Activated CD8-positive, alpha-beta memory T cell treated with anti-CD3 and anti-CD28 coated beads for 36 hours (primary cell): Measurements from ENCODE around the gene CACNB1. TPM values are rescaled to one million over a fixed set of nuclear protein-coding genes. Genes with fewer than 3 reads are reported as not detected.
"Not testable (repeated sequence)": the region's sequence is repeated elsewhere in the genome, so short reads cannot be mapped to it uniquely, and the experiment has no call there.

Experiments
- CTCF ChIA-PET: fragments of 350-600 bp; sonication (Branson Sonifier 250); formaldehyde crosslinking; loops from one replicate; lab custom pipeline; 2021; ENCODE audit warnings: antibody characterized with exemption; lab: Charles Lee
- POLR2A ChIA-PET: fragments of 350-600 bp; sonication (Branson Sonifier 250); formaldehyde crosslinking; loops from one replicate; lab custom pipeline; 2021; ENCODE audit warnings: antibody characterized with exemption; lab: Charles Lee
- total RNA-seq, 2 experiments: library from RNA; stranded (reverse); gene quantifications; one replicate each; pipeline ENCODE4 v1.2.3, GENCODE V29; 2021

Gene CACNB1
- total RNA-seq, 2 experiments from 2014 or later: 16.9 to 17.4 TPM

DNA sequence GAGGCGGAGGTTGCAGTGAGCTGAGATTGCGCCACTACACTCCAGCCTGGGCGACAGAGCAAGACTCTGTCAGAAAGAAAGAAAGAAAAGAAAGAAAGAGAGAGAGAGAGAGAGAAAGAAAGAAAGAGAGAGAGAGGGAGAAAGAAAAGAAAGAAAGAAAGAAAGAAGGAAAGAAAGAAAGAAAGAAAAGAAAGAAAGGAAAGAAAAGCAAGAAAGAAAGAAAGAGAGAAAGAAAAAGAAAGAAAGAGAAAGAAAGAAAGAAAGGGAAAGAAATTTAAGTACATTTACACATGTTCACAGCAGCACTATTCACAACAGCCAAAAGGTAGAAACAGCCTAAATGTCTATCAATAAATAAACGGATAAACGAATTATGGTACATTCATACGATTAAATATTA, 67.9 kb downstream of the CACNB1 start:
- CTCF ChIA-PET, POLR2A ChIA-PET: not testable (repeated sequence)

DNA sequence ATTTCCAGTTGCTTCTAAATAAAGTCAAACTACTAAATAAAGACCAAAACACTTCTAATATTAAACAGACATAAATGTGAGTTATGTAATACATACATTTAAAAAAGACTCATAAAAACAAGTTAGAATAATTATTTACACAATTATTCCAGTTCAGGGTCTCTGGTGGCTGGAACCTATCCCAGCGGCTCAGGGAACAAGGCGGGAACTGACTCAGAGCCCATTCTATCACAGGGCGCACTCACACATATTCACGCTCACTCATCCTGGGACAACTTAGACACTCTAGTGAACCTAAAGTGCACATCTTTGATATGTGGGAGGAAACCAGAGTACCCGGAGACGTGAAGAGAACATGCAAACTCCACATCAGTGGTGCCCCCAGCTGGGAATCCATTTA, 71.0 kb downstream of the CACNB1 start:
- CTCF ChIA-PET: no interaction called here

DNA sequence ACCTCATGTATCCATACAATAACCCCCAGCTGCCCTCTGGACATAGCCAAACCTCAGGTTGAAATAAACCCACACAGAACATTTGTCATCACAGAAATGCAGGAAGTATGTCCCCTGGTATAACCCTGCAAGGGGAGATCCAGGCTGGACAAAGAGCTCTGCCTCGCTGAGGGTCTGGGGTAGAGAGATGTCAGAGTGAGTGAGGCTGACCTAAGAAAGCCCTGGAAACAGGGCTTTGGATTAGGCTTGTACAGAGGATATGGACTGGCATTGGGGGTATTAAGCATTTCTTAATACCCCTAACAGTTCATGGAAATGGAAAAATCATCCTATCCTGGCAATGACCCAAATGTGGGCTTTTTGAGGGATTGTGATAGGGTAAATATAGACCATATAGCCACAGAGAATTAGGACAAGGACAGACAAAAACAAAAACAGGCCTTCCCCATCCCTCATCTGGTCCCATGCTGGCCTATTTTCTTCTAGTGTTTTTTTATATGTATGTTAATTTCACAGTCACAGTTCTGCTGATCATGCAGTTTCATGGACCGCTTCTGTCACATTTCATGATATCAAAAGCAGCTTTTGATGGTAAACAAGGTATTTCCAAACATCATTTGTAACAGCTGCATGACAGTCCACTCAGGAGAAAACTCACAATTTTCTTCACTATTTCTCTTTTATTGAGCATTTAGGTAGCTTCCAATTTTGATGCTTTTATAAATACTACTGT, 72.2 kb downstream of the CACNB1 start:
- CTCF ChIA-PET: interaction anchor here (1.2 kb wide), 1 partner anchor 40 kb away, joined by 3 read pairs; no protein-coding TSS in a partner anchor
- POLR2A ChIA-PET: no interaction called here

More for the DNA sequence above, 71.0 kb downstream of the CACNB1 start:
- POLR2A ChIA-PET: no interaction called here

DNA sequence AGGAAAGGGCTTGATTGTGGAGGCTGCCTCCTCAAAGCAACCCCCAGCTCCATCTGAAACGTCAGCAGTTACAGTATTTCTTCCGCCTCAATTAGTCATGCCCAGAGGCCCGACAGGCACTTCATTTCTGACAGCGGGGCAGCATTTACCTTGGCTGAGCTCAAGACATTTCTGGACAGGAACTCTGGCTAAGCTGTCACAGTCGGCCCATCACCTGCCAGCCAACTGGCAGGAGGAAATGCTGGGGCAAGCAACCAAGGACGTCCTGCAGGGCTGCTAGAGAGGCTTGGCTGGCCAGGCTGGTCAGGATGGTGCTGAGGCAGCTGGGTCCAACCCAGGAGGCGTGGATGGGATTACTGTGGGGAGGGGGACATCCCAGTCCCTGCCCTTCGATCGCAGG, 73.8 kb downstream of the CACNB1 start:
- ChIA-PET CTCF (interaction anchor here (0.6 to 1.3 kb wide), 3 partner anchors 43 to 140 kb away, joined by 3 read pairs; no protein-coding TSS in a partner anchor), POLR2A (no interaction called here)

Other genes starting within 250 kb of the CACNB1 start
- not detected for gene FBXO47, start 230.3 kb downstream of the CACNB1 start, total RNA-seq
- 1 to 10 TPM in 1 of 2 experiments, under 1 TPM in 1; 0.71 to 1.1 TPM for gene PLXDC1, start 46.0 kb downstream of the CACNB1 start, total RNA-seq
- not detected for gene ARL5C, start 31.5 kb downstream of the CACNB1 start, total RNA-seq
- gene RPL19, start 2.6 kb upstream of the CACNB1 start, total RNA-seq: 1,000 to 10,000 TPM; 2,967 to 3,022 TPM
- not detected for gene STAC2, start 28.3 kb upstream of the CACNB1 start, total RNA-seq
- 10 to 100 TPM; 24.9 to 25.2 TPM for gene FBXL20, start 204.0 kb upstream of the CACNB1 start, total RNA-seq